RPMI8226 (cell line): Measurements from ENCODE around the gene USHBP1.

ENCODE experiments used
- DNase-seq: peaks from one replicate; pipeline ENCODE4 v3.0.0-alpha.2; 2015

Gene USHBP1, protein sequence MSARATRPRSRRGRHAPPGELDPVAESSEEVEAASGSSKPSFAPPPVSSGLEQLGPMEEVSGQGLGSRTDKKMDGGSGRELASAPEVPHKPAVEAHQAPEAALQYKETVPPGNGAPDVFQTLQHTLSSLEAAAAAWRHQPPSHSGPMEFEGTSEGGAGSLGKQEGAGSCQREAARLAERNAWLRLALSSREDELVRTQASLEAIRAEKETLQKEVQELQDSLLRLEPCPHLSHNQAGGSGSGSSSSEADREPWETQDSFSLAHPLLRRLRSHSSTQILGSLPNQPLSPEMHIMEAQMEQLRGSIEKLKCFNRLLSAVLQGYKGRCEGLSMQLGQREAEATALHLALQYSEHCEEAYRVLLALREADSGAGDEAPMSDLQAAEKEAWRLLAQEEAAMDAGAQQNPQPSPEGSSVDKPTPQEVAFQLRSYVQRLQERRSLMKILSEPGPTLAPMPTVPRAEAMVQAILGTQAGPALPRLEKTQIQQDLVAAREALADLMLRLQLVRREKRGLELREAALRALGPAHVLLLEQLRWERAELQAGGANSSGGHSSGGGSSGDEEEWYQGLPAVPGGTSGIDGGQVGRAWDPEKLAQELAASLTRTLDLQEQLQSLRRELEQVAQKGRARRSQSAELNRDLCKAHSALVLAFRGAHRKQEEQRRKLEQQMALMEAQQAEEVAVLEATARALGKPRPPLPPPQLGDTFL

DNA sequence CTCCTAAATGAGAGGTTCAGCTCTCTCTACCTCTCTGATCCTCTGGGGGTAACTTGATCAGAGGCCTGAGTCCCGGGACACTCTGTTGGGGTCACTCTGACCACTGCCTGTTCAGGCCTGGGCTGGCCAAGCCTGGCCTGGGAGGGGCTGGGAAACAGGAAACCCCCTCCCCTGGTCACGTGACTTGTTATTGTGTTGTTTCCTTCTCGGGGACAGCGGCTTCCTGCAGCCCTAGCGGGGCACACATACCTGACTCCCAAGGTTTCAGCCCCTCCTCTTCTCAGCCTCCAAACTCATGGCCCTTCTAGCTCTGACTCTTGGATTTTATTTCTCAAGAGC, at the start of gene USHBP1:
USHBP1 (minus strand) TSS at position 105 of the 339 bp plus-strand sequence. CDS start 446 bp downstream, outside the sequence.
- DNase-seq, result no peak

DNA sequence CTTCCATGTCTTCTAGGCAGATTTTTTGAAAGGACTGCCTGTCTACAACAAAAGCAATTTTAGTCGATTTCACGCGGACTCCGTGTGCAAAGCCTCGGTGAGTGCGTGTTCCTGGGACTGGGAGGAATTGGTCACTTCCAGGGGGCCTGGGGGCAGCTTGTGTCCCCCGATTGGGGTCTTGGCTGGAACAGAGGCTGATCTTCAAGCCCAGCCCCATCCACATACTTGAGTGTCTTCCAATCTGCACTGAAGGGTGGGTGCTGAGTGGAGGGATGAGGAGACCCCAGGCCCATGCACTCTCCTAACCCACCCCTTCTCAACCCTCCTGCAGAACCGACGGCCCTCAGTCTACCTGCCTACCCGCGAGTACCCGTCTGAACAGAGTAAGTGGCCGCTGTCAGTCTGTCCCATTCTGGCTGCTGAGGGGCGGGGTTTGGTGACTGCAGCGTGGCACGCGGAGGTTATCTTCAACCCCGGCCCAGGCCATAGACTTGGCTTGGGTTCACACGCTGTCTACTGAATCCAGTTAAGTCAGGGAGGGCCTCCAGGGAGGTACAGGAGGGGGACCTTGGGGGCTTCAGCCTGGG, 49.6 kb upstream of the USHBP1 start:
- no peak for DNase-seq

DNA sequence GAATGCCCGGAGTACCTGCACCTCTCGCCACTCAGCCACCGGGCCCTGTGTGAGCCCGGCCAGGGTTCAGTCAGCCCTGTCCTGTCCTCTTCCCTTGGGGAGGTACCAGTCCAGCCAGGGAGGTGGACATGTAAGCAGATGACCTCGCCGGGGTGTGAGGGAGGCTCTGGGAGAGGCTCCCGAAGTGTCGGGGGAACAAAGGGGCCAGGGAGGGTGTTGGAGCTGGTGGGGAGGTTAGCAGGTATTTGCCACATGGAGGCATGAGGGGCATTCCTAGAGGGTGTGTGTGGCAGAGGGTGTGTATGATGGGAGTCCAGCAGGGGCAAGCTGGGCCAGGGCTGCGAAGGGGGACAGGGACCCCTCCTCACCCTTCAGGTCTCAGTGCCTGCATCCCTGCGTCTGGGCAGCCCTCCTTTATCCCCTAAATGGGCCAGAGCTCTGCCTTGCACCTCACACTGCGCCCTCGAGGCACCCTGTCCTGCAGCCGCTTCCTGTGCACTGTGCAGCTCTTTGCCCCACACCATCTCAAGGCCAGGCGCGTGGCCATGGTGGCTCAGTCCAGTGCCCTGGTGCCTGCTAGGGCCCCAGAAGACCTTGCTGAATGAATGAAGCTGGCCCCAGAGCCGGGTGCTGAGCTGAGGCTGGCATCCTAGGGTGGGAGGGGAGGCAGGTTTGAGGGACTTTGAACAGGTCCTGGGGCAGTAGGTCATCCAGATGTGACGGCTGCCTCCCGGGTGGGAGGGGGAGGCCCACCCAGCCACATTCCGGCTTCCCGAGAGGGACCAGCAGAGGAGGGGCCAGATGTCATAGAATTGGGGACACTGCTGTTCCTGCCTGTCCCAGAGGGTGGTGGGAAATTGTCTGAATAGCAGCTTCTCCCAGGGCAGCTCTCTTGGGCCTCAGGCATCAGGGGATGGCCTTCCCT, 47.9 kb upstream of the USHBP1 start:
- no peak for DNase-seq

DNA sequence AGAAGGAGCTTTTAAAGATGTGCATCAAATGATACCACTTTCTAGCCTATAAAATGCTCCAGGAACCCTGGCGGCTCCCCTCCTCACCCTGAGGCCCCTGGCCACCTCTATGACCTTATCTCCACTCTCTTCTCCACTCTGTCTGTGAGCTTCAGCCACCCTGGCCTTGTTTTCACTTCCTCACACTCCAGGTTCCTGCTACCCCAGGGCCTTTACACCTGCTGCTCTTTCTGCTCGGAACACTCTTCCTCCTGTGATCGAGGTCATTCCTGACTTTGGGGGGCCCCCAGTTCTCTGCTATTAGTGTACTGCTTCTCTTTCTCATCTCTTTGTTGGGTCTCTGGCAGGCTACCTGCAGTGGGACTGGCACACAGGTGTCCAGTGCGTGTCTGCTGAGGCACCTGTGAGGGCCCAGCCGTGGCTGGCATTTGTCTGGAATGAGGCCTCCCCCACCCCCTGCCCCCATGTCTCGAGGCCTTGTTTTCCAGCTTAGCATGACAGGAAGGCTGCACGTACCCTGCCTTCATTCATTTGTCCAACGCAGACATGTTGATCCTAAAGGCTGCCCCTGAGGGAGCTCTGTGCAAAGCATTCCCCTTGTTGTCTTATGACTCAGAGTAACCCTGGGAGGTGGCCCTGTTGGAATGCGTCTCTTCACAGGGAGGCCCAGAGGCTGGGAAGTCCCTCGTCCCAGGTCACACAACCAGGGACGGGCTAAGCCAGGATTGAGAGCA, 47.1 kb upstream of the USHBP1 start:
- no peak for DNase-seq

DNA sequence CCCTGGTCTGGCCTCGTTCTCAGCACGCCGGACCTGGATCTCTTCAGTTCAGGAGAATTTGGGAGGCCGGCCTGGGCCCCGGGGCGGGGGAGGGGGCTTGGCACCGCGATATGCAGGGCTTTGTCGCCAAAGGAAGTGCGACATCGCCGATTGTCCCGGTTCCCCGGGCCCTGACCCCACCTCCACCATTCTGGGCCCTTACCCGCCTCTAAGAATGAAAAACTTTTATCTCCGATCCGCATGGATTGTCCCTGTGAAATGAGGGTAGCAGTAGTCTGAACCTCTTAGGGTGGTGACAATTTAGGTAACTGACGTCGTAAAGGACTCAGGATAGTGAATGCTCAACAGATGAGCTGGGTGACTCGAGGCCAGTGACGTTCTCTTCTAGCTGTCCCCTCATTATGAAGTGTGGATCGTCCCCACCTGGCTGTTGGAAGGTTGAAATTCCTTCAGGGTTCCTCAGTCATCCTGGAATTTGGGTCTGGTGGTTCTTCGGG, 45.5 kb upstream of the USHBP1 start:
- DNase-seq, result no peak

DNA sequence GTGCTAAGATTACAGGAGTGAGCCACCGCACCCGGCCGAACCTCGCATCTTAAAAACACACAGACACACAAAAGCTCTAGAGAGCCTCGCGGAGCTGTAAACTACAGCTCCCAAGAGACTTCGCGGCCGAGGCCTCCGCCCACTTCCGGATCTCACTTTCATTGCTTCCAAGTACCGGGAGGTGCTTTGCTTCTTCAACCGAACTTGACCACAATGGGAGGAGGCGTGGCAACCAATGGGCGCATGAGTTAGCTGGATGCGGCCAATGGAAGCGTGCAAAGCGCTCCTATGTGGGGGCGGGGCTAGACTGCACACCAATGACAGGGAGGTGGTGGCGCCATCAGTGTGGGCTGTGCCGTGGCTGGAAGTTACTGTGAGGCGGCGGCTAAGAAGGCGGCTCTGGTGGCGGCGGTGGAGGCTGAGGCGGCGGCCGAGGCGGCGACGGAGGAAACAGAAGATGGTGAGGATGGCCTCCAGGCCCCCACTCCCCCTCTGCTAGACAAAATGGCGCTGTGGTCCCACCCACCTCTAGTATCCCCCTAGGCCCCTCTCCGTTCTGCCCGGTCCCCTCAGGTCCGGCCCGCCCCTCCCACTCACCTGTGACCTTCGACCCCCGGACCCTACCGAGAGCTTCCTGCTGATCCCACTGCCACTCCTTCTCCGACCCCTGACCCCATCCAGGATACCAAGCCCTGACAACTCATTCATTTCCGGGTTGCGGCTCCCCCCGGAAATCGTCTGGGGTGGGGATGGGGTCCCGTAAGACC, 44.8 kb upstream of the USHBP1 start, which contains the start of gene DDA1:
DDA1 (plus strand) TSS at position 366 of the 767 bp plus-strand sequence; CDS start at position 458, 92 bp downstream.
- peak; percentile 100 for DNase-seq

DNA sequence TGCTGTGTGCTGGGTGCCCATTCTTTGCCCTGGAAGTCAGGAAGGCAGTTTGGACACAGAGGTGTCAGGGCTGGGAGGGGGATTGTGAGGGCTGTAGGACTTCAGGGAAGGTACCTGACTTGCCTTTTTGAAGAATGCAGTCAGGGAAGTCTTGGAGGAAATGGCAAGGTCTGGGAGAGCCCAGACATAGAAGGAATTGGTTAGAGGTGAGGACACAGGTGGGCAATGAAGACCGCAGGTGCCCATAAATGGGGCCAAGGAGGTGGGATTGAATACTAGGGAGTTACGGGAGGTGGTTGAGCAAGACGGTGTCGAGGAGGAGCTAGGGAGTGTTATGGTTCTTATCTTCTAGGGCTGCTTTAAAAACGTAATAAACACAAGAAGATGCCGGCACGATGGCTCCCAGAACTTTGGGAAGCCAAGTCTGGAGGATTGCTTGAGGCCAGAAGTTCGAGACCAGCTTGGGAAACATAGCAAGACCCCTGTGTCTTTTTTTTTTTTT, 43.4 kb upstream of the USHBP1 start:
- no peak for DNase-seq

DNA sequence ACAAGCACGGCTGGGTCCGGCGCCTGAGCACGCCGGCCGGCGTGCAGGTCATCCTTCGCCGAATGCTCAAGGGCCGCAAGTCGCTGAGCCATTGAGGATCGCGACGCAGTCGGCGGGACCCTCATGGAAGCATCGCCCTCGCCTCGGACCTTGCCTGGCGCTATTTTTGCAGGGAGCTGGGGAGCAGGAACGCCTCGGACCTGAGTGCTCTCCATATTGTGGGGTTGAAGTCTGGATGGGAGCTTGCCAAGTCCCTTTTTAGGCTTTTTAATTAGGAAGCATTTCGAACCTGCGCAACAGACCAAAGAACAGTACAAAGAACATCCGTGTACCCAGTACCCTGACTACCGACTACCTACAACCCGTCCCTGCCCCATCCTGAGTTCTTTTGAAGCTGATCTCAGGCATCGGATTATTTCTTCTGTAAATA, 41.8 kb upstream of the USHBP1 start:
- no peak for DNase-seq

DNA sequence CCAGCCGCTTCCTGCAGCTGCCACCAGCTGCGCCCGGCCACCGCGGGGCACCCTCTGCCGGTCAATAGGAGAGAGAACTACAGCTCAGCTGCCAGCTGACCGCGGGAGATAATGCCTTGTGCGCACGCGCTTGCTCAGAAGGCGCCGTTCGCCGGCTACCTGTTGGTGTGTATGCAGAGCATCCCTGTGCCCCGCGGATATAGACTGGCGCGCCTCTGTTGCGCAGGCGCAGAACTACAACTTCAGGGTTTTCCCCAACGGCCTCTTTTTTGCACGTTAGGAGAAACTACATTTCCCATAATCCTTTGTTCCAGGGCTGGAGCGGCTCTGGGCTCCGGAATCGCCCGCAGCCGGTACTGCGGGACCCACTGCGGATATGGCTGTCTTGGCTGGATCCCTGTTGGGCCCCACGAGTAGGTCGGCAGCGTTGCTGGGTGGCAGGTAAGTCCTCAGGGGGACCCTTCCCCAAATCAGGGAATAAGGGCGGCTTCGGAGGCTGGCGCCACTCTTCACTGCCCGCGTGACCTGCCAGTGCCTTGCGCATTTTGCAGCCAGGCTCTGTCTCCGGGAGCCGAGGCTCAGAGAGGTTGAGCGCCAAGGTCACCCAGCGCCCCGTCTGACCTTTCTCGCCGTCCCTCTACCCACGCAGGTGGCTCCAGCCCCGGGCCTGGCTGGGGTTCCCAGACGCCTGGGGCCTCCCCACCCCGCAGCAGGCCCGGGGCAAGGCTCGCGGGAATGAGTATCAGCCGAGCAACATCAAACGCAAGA, 41.2 kb upstream of the USHBP1 start, which contains the start of gene MRPL34:
MRPL34 (plus strand) TSS at position 356 of the 768 bp plus-strand sequence; CDS start at position 377, 21 bp downstream.
- peak; percentile 99 for DNase-seq

DNA sequence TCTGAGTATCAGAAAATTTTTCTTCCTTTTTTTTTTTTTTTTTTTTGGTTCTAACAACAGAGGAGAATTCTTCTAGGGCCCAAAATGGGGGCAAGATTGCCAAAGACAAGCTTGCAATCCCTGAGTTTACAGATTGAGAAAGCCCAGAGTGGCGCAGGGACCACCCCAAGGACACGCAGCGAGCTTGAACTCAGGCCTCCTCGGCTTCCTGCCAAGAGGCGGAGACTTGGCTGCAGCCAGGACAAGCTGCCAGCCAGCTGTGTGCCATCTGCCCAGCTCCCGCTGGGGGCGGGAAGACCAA, 40.6 kb upstream of the USHBP1 start:
- no peak for DNase-seq

DNA sequence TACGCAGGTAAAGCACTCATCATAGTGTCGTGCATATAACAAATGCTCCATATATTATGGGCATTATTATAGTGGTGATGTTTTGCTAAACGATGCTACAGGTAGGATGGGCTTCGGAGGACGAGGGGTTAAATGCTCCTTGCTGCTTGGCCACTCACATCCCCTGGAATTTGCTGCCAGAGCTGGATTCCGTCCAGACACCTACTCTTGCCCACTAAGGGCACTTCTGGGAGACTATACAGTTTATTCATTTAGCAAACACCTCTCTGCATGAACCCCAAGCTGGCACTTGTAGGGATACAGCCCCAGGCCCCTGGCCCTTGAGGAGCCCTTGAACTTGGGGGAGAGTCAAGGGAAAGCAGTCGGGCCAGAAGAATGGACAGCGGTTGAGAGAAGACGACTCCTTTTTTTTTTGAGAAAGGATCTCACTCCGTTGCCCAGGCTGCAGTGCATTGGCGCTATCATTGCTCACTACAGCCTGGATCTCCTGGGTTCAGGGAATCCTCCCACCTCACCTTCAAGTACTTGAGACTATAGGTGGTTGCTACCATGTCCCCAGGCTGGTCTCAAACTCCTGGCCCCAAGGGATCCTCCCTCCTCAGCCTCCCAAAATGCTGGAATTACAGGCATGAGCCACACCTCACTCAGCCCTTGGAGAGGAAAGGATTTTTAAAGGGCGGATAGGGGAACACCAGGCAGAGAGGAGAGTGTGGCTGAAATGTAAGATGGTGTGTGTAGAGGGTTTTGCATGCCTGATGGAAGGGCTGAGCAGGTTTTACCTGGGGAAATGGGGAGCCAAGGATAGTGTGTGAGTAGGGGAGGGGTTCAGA, 40.1 kb upstream of the USHBP1 start:
- no peak for DNase-seq

DNA sequence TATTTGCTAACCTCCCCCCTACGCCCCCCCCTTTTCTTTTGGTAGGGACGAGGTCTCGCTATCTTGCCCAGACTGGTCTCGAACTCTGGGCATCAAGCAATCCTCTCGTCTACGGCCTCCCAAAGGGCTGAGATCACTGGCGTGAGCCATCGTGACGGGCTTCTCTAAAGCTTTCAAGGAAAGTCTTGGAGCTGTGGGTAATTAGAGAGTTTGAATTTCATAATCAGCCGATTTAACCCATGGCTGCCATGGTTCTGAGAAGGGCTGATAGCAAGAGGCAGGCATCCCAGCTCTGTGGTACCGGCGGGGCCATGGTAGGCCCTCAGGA, 39.4 kb upstream of the USHBP1 start:
- no peak for DNase-seq

DNA sequence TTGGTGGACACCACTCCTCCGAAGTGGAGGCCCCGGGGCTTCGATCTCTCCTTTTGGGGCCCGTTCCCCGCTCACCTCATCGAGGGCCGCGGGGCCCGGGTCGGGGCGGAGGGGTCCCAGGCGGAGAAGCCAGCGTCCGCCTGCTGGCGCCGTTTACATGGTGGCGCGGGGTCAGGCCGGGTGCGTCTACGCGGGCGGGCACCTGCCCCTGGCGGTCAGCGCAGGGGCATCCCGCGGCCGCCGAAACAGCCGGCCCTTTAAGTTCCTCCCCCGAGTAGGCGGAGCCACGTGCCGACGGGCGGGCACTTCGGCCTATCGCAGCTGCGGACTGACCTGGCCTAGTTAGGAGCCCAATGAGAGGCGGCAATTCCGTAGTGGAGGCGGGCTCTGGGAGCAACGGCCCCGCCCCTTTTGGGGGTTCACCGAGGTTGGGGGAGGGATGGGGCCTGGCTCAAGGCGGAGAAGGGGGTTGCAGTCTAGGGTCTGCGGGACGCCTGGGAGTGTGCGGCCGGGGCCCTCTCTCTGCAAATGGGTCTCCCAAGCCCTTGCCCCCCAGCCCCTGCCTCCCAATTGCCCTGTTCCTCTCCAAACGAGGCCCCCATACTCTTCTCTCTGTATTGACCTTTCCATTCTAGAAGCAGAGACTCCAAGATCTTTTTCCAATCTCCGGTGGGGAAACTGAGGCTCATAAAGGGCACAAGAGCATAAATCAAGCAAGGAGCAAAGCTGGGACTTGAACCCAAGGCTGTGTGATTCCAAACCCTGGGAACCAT, 38.8 kb upstream of the USHBP1 start, which contains the start of gene ABHD8:
ABHD8 (minus strand) TSS at position 259 of the 773 bp plus-strand sequence. CDS start 1,809 bp downstream, outside the sequence.
- peak; percentile 97 for DNase-seq

DNA sequence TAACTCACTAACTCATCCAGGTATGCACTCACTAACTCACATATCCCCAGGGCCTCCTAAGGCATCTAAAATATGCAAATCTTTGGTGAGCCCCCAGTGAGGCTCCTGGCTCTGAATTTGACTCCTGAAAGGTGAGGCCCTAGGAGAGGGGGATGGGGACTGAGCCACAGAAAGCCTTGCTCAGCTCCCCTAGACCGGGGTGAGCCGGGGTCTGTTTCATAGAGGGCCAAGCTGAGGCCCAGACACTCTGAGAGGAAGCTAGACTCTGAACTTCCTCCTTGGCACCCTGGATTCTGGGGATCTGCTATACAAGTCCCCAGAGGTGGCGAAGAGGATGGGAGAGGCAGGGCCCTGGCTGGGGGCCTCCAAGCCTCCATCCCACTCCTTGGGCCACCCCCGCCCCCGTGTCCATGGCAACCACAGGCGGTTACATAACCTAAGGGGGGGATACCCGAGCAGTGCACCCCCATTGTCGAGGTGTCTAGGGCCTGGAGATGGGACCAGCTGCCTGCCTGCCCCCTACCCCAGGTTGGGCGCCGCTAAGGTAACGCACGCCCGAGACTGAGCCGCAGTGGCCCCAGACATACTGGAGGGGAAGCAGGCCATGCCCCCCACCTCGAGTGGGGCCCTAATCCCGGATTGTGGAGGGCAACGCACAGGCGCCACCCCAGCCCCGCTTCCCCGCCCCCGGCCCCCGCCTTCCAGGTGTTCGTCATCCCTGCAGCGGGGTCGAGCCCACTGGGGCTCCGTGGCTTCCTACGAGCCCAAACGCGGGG, 38.0 kb upstream of the USHBP1 start:
- DNase-seq, result peak; percentile 28

DNA sequence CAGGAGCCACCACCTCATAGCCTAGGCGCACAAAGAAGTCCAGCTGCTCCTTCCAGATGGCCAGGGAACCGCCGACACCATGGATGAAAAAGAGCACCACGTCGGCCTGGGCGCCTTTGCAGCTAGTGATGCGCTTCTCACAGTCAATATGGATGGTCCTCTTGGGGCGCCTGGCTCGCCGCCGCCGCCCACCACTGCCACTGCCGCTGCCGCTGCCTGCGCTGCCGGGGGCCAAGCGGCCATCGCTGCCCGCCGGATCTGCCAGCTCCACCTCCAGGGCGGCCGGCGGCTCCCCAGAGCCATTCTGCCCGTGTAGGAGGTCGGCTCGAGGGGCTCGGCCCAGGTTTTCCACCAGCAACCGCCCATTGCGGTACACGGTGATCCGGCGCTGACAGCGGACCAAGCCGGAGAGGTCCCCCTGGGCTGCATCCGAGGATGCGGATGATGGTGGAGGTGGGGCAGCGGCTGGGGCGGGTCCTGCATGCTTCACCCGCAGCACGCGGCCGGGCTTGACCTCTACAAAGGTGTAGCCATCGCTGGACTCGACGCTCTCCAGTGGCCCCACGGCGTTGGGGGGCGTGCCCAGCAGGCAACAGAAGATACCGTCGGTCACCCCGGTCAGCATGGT, 36.6 kb upstream of the USHBP1 start:
- no peak for DNase-seq

DNA sequence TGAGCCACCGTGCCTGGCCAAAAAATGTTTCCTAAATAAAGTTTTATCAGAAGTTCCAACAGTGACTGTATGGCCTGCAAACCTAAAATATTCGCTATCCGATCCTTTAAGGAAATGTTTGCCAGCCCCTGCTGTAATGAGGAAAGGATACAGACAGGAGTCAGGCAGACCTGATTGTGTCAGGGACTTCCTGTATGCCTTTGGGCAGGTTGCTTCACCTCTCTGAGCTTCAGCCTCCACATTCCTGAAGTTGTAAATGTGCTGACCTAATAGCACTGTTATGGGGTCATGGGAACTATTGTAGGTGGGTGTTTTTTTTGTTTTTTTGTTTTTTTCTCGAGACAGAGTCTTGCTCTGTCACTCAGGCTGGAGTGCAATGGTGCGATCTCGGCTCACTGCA, 32.4 kb upstream of the USHBP1 start:
- no peak for DNase-seq

DNA sequence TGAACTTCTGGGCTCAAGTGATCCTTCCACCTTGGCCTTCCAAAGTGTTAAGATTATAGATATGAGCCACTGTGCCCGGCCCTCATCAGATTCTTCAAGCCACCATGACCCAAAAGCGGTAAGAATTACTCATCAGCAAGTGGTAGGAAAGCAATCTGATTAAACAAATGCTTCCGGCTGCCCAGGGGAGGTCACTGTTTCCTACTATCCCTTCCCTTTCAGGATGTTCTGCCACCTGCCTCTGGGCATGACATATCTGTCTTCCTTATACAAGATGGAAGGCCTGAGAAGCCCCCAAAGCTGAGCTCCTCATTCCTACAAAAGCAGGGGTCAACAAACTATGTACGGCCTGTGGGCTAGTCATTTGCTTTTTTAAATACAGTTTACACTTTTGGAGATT, 31.7 kb upstream of the USHBP1 start:
- DNase-seq, result no peak
